HG03457 (cell line): ENCODE data around the gene SLC4A1AP.

ENCODE experiments used
- ATAC-seq: cut with Tn5 transposase; IDR thresholded peaks from one replicate; pipeline ENCODE4 v1.9.1; 2021; ENCODE audit warnings: moderate number of reproducible peaks; ENCODE audit not compliant: unreplicated experiment

Gene SLC4A1AP

GRCh38 chr2:27736890-27737204 lies 73.2 kb downstream of the SLC4A1AP start:
- ATAC-seq, result no peak

- ATAC-seq, result no peak
Observed at GRCh38 chr2:27737676-27738348, 74.1 kb downstream of the SLC4A1AP start.

GRCh38 chr2:27738349-27739057 lies 74.8 kb downstream of the SLC4A1AP start:
- ATAC-seq, result no peak

- ATAC-seq, result no peak
Observed at GRCh38 chr2:27739058-27739373, 75.3 kb downstream of the SLC4A1AP start.

GRCh38 chr2:27741673-27742072 lies 78.0 kb downstream of the SLC4A1AP start:
- ATAC-seq, result no peak

- no peak for ATAC-seq
Observed at GRCh38 chr2:27742571-27742970, 78.9 kb downstream of the SLC4A1AP start.
